Measurements from ENCODE around the gene CNTNAP2. TPM values are rescaled to one million over a fixed set of nuclear protein-coding genes. Genes with fewer than 3 reads are reported as not detected.

The CNTNAP2 gene
- total RNA-seq, 4 donors from 2014 or later: 0.42 TPM; not detected in 3

DNA sequence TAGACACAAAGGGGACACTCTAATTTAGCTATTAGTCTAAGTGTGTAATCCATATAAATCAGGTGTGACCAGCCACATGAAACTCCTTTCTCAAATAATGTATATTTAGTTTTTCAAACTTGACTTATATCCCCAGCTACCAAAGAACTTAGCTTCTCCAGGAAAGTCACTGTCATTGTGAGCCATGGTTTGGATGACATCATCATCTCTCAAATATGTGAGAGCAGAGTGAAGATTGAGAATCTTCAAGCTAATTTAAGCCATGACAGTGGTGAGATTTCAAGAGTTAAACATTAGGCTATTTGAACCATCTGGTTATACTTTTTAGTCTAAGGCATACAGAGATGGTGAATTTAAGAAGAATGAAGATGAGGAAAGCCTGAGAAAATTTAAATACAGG is 1165.6 kb downstream of the CNTNAP2 start:
- no peaks in the 10 kb centered on the region for H3K4me1 ChIP-seq
- H3K27me3 ChIP-seq: no peaks in the 10 kb centered on the region
- H3K27ac ChIP-seq: no peak overlapping the region
- DNase-seq (ENCODE audit: low spot score in 2 of 2): no peak
- no peak overlapping the region for H3K4me3 ChIP-seq
- H3K9me3 ChIP-seq: no peaks in the 10 kb centered on the region
- no peaks in the 10 kb centered on the region for H3K36me3 ChIP-seq
- TF ChIP-seq POLR2A (IDR thresholded peaks at IDR 0.05) (no peak), EP300 (IDR thresholded peaks at IDR 0.05) (no peak)
- TF ChIP-seq, protein P1, sequence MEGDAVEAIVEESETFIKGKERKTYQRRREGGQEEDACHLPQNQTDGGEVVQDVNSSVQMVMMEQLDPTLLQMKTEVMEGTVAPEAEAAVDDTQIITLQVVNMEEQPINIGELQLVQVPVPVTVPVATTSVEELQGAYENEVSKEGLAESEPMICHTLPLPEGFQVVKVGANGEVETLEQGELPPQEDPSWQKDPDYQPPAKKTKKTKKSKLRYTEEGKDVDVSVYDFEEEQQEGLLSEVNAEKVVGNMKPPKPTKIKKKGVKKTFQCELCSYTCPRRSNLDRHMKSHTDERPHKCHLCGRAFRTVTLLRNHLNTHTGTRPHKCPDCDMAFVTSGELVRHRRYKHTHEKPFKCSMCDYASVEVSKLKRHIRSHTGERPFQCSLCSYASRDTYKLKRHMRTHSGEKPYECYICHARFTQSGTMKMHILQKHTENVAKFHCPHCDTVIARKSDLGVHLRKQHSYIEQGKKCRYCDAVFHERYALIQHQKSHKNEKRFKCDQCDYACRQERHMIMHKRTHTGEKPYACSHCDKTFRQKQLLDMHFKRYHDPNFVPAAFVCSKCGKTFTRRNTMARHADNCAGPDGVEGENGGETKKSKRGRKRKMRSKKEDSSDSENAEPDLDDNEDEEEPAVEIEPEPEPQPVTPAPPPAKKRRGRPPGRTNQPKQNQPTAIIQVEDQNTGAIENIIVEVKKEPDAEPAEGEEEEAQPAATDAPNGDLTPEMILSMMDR (IDR thresholded peaks at IDR 0.05): no peak

DNA sequence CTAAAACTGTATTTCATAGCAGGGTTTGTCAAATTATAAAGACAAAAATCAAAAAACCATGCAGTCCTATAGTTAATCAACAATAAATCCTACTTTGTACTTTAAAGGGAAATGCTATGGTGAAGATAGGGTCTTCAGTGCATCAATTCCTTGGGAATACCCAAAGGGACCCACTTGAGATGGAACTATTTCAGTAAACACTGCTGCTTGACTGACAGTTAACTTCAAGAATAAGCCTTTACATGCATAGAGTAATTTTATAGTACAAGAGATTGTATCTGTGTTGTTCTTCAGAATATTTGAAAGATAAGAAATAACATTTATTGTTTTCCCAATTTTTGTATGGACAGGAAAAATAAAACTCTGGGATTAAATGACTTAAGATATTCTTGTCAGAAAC is 1179.6 kb downstream of the CNTNAP2 start:
- no peaks in the 10 kb centered on the region for H3K4me1 ChIP-seq
- H3K27ac ChIP-seq: no peak overlapping the region
- no peaks in the 10 kb centered on the region for H3K36me3 ChIP-seq
- no peaks in the 10 kb centered on the region for H3K9me3 ChIP-seq
- no peak for TF ChIP-seq EP300 (IDR thresholded peaks at IDR 0.05)
- H3K27me3 ChIP-seq: no peaks in the 10 kb centered on the region
- H3K4me3 ChIP-seq: no peak overlapping the region
- no peak for DNase-seq (ENCODE audit: low spot score in 2 of 2)

DNA sequence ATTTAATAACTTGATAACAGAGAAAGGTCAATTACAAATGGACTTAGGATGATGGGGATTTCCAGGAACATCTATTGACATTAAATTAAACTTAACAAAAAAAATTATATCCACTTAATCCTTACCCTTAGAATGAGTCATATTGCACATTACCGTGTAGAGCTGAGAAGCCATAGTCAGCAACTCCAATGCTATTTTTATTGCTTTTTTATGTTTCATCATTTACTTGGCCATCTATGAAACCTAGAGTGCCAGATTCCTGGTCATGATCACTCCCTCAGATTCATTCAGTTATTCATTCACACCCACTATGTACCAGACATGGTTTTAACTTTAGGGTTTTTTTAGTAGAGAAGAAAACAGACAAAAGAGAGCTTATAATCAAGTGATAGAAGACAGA is 1180.4 kb downstream of the CNTNAP2 start:
- H3K9me3 ChIP-seq: no peaks in the 10 kb centered on the region
- DNase-seq (ENCODE audit: low spot score in 2 of 2): no peak
- H3K4me1 ChIP-seq: no peaks in the 10 kb centered on the region
- H3K27me3 ChIP-seq: no peaks in the 10 kb centered on the region
- no peak for TF ChIP-seq EP300 (IDR thresholded peaks at IDR 0.05)
- TF ChIP-seq, protein P1 (IDR thresholded peaks at IDR 0.05): no peak
- no peak for TF ChIP-seq POLR2A (IDR thresholded peaks at IDR 0.05)
- 63 to 71% methylated on average over 1 of the region's 1 CpG for WGBS, 2 donors
- H3K4me3 ChIP-seq: no peak overlapping the region
- H3K36me3 ChIP-seq: no peaks in the 10 kb centered on the region
- no peak overlapping the region for H3K27ac ChIP-seq

DNA sequence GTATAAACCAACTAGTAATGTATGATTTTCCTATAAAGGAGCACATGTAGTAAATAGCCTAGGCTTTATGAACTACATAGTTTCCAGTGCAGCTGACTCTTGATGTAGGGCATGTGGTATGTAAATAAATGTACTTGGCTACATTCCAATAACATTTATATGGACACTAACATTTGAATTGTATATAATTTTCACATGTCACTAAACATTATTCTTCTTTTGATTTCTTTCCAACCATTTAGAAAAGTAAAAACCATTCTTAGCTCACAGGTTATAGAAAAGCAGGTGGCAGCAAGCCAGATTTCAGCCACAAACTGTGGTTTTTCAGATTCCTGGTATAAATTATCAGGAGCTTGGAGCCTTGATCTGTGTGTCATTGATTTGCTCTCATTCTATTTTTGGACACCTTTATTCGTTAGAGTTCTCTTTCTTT is 1182.0 kb downstream of the CNTNAP2 start:
- TF ChIP-seq POLR2A (IDR thresholded peaks at IDR 0.05): no peak
- TF ChIP-seq, protein P1 (IDR thresholded peaks at IDR 0.05): no peak
- TF ChIP-seq EP300 (IDR thresholded peaks at IDR 0.05): no peak
- Histone ChIP-seq H3K4me1 (no peaks in the 10 kb centered on the region), H3K27me3 (no peaks in the 10 kb centered on the region), H3K9me3 (no peaks in the 10 kb centered on the region), H3K4me3 (no peak overlapping the region), H3K27ac (no peak overlapping the region), H3K36me3 (no peaks in the 10 kb centered on the region)
- 14 to 32% methylated on average over 1 of the region's 1 CpG for whole genome bisulfite sequencing, 2 donors
- DNase-seq (ENCODE audit: low spot score in 2 of 2): no peak

DNA sequence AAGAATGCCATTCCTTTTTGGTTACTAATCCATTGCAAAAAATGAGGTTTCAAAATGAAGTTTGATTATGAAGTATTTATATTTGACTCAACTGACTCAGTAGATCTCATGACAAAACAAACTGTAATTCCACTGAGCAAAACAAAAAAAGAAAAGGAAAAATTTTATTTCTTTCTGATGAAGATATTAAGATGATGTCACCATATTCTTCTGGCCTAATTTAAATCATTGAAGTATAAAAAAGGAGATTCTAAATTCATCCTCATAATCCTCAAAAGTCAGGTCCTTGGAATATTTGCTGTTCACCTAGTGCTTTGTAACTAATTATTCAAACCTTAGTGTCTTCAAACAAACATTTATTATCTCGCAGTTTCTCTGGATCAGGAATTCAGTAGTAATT is 1183.7 kb downstream of the CNTNAP2 start:
- H3K4me3 ChIP-seq: no peak overlapping the region
- DNase-seq (ENCODE audit: low spot score in 2 of 2): no peak
- no peaks in the 10 kb centered on the region for H3K27me3 ChIP-seq
- H3K27ac ChIP-seq: no peak overlapping the region
- no peaks in the 10 kb centered on the region for H3K4me1 ChIP-seq
- no peaks in the 10 kb centered on the region for H3K36me3 ChIP-seq
- no peaks in the 10 kb centered on the region for H3K9me3 ChIP-seq
- WGBS, 2 donors: 84 to 87% methylated on average over 1 of the region's 1 CpG
- TF ChIP-seq EP300 (IDR thresholded peaks at IDR 0.05) (no peak), POLR2A (IDR thresholded peaks at IDR 0.05) (no peak)
- TF ChIP-seq, protein P1 (IDR thresholded peaks at IDR 0.05): no peak

DNA sequence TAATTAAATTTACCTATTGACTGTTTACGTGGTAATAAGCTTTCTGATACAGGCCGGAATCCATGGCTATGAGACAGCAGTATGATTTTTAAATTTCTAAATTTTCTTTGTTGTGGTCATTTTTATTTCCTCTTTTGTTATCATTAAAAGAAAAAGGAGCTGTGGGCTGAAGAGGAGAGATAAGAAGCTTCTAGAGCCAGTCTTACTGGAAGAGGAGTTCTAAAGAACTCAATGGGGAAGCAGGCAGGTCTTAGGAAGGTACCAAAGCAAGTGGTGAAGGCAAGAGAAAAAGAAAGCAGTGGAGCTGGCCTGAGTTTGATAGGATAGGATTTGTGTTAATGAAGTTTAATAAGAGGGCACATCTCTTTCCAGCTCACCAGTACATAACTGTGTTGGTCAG is 1187.8 kb downstream of the CNTNAP2 start:
- Histone ChIP-seq H3K36me3 (no peaks in the 10 kb centered on the region), H3K4me3 (no peak overlapping the region), H3K4me1 (no peaks in the 10 kb centered on the region), H3K27ac (no peak overlapping the region), H3K9me3 (no peaks in the 10 kb centered on the region), H3K27me3 (no peaks in the 10 kb centered on the region)
- TF ChIP-seq EP300 (IDR thresholded peaks at IDR 0.05) (no peak), POLR2A (IDR thresholded peaks at IDR 0.05) (no peak)
- TF ChIP-seq, protein P1 (IDR thresholded peaks at IDR 0.05): no peak
- DNase-seq (ENCODE audit: low spot score in 2 of 2): no peak
- WGBS, 2 donors: 89 to 93% methylated on average over 2 of the region's 2 CpGs

All from tibial nerve (tissue), 4 donors.